ENCODE measurements around the gene NUDT1. TPM values are rescaled to one million over a fixed set of nuclear protein-coding genes. Genes with fewer than 3 reads are reported as not detected.
"Not testable (repeated sequence)": the region's sequence is repeated elsewhere in the genome, so short reads cannot be mapped to it uniquely, and the experiment has no call there.

Gene NUDT1
- total RNA-seq, 1 experiment from 2014 or later, result 45.4 TPM

DNA sequence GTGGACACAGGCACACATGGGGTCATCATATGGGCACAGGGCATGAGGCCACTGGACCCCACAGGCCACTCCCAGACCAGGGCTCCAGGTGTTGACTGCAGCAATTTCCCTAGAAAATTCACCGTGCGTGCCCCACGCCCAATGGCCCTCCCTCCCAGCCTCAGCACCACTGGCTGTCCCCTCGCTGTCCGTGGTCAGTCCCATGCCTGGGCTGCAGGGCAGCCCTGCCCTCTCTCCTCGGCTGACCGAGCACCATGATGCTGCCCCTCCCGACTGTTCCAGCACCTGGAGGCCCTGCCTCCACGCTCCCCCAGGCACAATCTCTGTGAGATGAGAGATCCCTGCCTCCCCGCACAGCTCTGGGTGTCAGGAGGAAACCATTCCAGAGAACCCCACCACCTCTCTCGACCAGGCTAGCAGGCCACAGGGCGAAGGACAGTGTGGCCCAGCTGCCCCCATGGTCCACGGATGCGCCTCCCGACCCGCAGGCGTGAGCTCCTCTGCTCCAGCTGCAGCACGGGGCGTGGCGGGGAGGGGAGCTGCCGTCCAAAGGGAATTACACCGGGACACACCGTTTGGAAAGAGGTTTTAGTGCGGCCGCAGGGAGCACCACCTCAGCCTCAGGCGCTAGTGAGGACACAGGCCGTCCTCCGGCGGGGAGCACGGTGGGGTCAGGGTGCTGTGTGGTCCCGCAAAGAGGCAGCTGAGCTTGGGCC lies 12.6 kb downstream of the NUDT1 start:
- in situ Hi-C loops (cut with HindIII; ENCODE audit: low pct_unique_long_range_greater_than_20kb, low sequenced_read_pairs), result no loop called here
- DNase-seq (ENCODE audit: low read depth, low spot score), result no peak

GRCh38 chr7:2255145-2256139 lies 13.4 kb downstream of the NUDT1 start:
- DNase-seq (ENCODE audit: low read depth, low spot score), result no peak
- in situ Hi-C loops (cut with HindIII; ENCODE audit: low pct_unique_long_range_greater_than_20kb, low sequenced_read_pairs), result no loop called here

DNA sequence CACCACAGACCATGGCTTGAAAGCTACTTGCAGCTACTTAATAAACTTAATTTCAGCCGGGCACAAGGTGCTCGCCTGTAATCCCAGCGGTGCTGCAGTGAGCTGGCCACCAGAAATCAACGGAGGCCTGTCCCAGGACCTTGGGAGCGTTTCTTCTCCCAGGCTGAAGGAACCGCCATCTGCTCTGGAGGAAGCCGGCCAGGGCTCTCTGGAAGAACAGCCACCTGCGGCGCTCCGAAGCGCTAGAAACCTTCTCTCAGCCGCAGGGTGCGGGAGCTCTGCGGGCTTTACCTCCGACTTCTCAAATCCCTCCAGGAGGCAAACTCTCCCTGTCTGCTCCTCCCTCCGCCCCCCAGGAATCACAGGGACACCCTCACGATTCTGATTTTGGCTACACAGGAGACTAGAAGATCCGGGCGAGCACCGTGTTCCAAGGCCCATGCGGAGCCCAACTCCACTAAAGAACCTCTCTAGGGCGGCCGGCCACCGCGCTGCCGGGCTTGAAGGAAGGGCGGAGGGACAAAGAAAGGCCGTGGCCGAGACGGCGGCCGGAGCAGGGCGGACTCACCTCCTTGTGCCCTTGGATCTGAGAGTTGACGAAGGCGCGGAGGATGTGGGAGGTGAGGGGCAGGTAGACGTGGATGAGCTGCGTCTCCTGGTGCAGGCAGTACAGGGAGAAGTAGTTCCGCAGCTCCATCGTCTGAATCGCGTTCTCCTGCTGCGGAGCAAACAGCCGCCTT lies 14.4 kb downstream of the NUDT1 start:
- no peak for DNase-seq (ENCODE audit: low read depth, low spot score)
- in situ Hi-C loops (cut with HindIII; ENCODE audit: low pct_unique_long_range_greater_than_20kb, low sequenced_read_pairs), result no loop called here

DNA sequence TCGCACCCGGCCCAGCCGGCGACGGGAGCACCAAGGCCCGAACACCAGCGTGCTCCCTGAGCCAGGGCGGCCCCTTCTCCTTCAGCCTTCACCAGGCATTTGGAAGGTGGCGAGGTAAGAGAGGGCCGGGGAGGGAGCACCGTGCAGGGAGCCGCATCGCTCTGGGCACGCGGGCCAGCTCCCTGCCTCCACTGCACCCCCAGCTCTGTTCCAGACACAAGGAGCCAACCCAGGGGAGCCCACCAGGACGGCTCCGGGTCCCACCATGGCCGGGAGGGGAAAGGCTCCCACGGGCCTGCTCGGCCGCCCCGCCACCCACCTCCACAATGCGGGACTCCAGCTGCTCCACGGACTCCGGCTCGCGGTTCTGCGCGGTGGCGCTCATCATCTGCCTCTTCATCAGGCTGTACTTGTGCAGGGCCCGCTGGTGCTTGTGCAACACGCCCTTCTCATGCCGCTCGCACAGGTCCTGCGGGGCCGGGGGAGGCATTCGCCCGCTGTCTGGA lies 15.1 kb downstream of the NUDT1 start:
- in situ Hi-C loops (cut with HindIII; ENCODE audit: low pct_unique_long_range_greater_than_20kb, low sequenced_read_pairs), result no loop called here
- DNase-seq (ENCODE audit: low read depth, low spot score), result no peak

GRCh38 chr7:2257651-2258050 lies 15.6 kb downstream of the NUDT1 start:
- DNase-seq (ENCODE audit: low read depth, low spot score), result no peak
- in situ Hi-C loops (cut with HindIII; ENCODE audit: low pct_unique_long_range_greater_than_20kb, low sequenced_read_pairs), result no loop called here

- in situ Hi-C loops (cut with HindIII; ENCODE audit: low pct_unique_long_range_greater_than_20kb, low sequenced_read_pairs), result no loop called here
- DNase-seq (ENCODE audit: low read depth, low spot score), result no peak
These were observed 16.8 kb downstream of the NUDT1 start for GRCh38 chr7:2258661-2259365.

- no peak for DNase-seq (ENCODE audit: low read depth, low spot score)
- in situ Hi-C loops (cut with HindIII; ENCODE audit: low pct_unique_long_range_greater_than_20kb, low sequenced_read_pairs), result no loop called here
These were observed 17.5 kb downstream of the NUDT1 start for GRCh38 chr7:2259480-2259879.

- DNase-seq (ENCODE audit: low read depth, low spot score), result peak; percentile 50
- in situ Hi-C loops (cut with HindIII; ENCODE audit: low pct_unique_long_range_greater_than_20kb, low sequenced_read_pairs), result no loop called here
These were observed 18.8 kb downstream of the NUDT1 start for GRCh38 chr7:2260820-2261219.

- in situ Hi-C loops (cut with HindIII; ENCODE audit: low pct_unique_long_range_greater_than_20kb, low sequenced_read_pairs), result no loop called here
- DNase-seq (ENCODE audit: low read depth, low spot score), result no peak
These were observed 19.6 kb downstream of the NUDT1 start for GRCh38 chr7:2261611-2262010.

DNA sequence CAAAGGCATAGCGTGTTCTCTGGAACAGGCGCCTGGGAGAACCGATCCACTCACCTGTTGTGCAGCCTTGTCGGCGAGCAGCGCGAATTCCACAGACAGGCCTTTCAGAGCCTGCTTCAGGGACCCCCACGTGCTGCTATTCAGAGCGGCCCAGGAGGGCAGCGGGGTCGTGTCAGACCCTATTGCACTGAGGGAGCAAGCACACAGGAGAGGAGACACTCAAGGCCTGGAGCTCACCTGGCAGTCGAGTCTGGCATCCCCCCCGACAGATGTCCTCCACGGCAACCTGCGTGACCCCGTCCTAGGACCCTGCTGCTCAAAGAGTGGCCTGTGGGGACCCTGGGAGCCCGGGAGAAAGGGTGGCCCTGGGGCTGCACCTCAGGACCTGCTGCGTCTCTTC lies 21.1 kb downstream of the NUDT1 start:
- DNase-seq (ENCODE audit: low read depth, low spot score), result no peak
- in situ Hi-C loops (cut with HindIII; ENCODE audit: low pct_unique_long_range_greater_than_20kb, low sequenced_read_pairs), result no loop called here

DNA sequence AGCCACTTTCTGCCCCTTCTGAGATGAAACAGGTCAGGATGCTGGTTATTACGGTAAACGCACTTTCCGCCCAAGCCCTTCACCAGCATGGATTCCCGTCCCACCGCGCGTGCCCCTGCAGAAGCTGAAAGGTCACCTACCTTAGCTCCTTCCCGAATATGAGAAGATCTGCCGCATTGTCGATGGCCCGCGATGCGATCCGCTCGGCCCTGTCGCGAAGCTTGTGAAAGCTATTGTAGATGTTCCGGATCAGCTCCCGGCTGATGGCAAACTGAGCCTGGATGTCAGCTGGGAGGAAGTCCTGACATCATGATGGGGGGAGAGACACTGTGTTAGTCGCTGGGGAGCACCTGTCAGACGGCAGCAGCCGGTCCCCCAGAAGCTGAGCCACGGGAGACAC lies 22.1 kb downstream of the NUDT1 start:
- in situ Hi-C loops (cut with HindIII; ENCODE audit: low pct_unique_long_range_greater_than_20kb, low sequenced_read_pairs), result no loop called here
- DNase-seq (ENCODE audit: low read depth, low spot score), result no peak

GRCh38 chr7:2266911-2267310 lies 24.9 kb downstream of the NUDT1 start:
- in situ Hi-C loops (cut with HindIII; ENCODE audit: low pct_unique_long_range_greater_than_20kb, low sequenced_read_pairs), result no loop called here
- peak; percentile 86 for DNase-seq (ENCODE audit: low read depth, low spot score)

DNA sequence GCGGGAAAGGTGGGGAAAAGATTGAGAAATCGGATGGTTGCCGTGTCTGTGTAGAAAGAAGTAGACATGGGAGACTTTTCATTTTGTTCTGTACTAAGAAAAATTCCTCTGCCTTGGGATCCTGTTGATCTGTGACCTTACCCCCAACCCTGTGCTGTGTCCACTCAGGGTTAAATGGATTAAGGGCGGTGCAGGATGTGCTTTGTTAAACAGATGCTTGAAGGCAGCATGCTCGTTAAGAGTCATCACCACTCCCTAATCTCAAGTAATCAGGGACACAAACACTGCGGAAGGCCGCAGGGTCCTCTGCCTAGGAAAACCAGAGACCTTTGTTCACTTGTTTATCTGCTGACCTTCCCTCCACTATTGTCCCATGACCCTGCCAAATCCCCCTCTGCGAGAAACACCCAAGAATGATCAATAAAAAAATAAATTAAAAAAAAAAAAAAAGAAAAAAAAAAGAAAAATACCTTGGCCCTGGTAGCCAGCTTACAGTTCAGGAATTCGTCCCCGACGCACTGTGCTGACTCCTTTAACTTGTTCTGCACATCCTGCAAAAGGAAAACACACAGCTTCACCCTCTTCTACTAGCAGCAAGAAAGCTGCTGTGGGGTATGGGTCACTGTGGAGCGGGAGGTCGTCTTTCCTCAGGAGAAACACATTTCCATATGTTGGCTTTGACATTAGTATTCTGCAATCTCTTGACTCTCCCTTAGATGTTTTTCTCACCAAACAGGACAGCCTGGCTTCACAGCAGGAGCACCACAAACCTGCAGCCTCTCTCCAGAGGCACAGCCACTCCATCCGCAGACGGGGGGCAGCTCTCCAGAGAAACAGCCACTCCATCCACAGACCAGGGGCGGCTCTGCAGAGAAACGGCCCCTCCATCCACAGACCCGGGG lies 27.3 kb downstream of the NUDT1 start:
- in situ Hi-C loops (cut with HindIII; ENCODE audit: low pct_unique_long_range_greater_than_20kb, low sequenced_read_pairs), result not testable (repeated sequence)

DNA sequence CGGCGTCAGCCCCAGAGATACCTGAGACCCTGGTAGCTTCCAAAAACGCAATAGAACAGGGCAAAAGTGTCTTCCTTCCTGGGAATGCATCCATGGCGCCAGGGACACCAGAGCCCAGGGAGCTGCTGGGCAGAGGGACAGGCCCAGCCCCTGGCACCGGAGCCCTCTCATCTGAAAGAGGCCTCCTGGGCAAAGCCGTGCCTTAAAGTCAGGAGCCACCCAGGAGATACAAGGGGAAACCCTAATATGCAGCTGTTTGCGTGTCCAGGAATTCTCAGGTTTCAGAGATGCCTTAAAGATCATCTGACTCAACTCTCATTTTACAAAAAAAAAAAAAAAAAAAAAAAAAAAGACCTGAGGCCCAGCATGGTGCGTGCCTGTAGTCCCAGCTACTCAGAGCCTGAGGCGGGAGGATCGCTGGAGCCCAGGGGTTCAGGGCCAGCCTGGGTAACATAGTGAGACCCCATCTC lies 28.0 kb downstream of the NUDT1 start:
- in situ Hi-C loops (cut with HindIII; ENCODE audit: low pct_unique_long_range_greater_than_20kb, low sequenced_read_pairs), result no loop called here
- DNase-seq (ENCODE audit: low read depth, low spot score), result no peak

More for the DNA sequence above, 27.3 kb downstream of the NUDT1 start:
- not testable (repeated sequence) for DNase-seq (ENCODE audit: low read depth, low spot score)

- in situ Hi-C loops (cut with HindIII; ENCODE audit: low pct_unique_long_range_greater_than_20kb, low sequenced_read_pairs), result no loop called here
- DNase-seq (ENCODE audit: low read depth, low spot score), result no peak
These were observed 28.5 kb downstream of the NUDT1 start for GRCh38 chr7:2270495-2270894.

GRCh38 chr7:2271273-2272026 lies 29.4 kb downstream of the NUDT1 start:
- DNase-seq (ENCODE audit: low read depth, low spot score), result no peak
- in situ Hi-C loops (cut with HindIII; ENCODE audit: low pct_unique_long_range_greater_than_20kb, low sequenced_read_pairs), result no loop called here
